Choroid plexus epithelial cell (primary cell): ENCODE measurements around the gene NCCRP1.

Experiments used
- DNase-seq: peaks from one replicate; pipeline ENCODE4 v3.0.0-alpha.2; 2010; ENCODE audit warnings: low read depth
- H3K4me3 ChIP-seq: 2 replicates; pipeline ENCODE4 v1.5.1; 2011; ENCODE audit warnings: low read depth, mild to moderate bottlenecking, control low read depth, low read length, moderate library complexity
- TF ChIP-seq, protein P1 (sequence below): conservative IDR thresholded peaks from 2 replicates; pipeline ENCODE4 v1.5.1; 2011; ENCODE audit warnings: low read depth, mild to moderate bottlenecking, control low read depth, inconsistent platforms, low read length, moderate library complexity

Gene NCCRP1

DNA sequence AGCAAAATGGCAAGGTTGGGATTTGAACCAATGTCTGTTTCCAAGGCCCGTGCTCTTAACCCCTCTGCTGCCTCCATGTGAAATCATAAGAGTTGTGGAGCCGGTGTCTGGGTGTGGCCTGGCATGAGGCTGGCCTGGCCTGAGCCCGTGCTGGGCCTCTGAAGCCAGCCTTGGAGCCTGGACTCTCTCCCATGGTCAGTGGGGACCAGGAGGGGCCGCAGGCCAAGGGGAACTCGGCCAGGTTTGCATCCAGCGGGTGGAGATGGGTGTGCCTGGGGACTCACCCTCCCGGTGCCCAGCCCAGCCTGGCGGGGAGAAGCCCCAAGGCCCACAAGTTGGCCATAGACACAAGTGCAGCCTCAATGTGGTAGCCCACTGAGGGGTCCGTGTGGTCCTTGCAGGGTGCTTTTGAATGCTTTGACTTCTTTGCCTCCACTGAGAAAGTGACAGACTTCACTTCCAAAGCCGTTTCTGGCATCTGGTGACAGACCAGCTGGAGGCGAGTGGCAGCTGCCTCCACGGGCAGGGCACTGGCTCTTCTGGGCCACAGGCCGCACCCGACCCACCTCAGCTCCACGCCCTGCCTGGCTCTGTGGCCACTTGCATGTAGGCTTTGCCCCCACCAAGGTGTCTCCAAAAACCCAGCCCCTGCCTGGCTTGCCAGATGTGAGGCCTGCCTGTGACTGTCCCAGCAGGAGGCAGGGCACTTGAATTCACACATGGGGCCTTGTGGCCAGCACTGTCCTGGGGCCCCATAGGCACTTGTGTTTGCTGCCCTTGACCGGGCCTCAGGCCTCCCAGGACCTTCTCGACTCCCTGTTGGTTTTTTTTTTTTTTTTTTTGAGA, 26.2 kb upstream of the NCCRP1 start:
- DNase-seq = peak; percentile 20
- H3K4me3 ChIP-seq = no peak overlapping the region
- TF ChIP-seq, protein P1, sequence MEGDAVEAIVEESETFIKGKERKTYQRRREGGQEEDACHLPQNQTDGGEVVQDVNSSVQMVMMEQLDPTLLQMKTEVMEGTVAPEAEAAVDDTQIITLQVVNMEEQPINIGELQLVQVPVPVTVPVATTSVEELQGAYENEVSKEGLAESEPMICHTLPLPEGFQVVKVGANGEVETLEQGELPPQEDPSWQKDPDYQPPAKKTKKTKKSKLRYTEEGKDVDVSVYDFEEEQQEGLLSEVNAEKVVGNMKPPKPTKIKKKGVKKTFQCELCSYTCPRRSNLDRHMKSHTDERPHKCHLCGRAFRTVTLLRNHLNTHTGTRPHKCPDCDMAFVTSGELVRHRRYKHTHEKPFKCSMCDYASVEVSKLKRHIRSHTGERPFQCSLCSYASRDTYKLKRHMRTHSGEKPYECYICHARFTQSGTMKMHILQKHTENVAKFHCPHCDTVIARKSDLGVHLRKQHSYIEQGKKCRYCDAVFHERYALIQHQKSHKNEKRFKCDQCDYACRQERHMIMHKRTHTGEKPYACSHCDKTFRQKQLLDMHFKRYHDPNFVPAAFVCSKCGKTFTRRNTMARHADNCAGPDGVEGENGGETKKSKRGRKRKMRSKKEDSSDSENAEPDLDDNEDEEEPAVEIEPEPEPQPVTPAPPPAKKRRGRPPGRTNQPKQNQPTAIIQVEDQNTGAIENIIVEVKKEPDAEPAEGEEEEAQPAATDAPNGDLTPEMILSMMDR = no peak

DNA sequence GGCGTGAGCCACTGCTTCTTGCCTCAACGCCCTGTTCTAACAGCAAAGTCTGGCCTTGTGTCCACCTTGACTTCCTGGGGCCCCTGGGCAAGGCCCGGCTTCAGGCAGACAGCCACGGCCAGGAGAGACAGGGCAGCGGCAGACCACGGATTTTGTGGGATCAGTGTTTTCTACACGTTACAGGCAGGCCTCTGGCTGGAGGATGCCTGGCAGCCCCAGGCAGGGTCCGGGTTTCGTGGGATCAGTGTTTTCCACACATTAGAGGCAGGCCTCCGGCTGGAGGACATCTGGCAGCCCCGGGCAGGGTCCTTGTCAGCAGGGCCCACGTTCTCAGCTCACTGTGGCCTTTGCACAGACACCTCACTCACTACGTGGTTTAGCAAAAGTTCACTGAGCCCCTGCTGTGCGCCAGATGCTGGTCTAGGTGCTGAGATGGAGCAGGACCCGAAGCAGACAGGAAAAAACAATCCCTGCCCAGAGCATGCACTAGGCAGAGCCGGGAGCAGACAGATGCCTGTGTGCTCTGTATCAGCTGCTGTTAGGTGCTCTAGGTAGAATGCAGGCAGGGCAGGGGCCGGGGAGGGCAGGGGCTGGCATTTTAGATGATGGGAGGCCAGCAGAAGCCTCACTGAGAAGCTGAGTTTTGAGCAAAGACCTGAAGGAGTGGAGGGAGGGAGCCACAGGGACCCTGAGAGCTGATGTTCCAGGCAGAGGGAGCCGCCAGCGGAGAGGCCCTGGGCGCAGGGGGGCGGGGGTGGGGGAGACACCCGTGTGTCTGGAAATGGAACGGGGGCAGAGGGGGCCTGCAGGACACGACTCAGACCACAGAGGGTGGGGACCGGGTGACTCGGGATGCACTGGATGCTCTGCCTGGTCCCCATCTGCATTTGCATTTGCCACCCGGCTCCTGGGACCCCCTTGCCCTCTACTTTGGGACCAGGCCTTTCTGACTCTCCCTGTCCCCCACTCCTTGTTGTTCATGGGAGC, 25.0 kb upstream of the NCCRP1 start:
- DNase-seq = peak; percentile 91
- TF ChIP-seq, protein P1 = no peak
- H3K4me3 ChIP-seq = no peak overlapping the region

DNA sequence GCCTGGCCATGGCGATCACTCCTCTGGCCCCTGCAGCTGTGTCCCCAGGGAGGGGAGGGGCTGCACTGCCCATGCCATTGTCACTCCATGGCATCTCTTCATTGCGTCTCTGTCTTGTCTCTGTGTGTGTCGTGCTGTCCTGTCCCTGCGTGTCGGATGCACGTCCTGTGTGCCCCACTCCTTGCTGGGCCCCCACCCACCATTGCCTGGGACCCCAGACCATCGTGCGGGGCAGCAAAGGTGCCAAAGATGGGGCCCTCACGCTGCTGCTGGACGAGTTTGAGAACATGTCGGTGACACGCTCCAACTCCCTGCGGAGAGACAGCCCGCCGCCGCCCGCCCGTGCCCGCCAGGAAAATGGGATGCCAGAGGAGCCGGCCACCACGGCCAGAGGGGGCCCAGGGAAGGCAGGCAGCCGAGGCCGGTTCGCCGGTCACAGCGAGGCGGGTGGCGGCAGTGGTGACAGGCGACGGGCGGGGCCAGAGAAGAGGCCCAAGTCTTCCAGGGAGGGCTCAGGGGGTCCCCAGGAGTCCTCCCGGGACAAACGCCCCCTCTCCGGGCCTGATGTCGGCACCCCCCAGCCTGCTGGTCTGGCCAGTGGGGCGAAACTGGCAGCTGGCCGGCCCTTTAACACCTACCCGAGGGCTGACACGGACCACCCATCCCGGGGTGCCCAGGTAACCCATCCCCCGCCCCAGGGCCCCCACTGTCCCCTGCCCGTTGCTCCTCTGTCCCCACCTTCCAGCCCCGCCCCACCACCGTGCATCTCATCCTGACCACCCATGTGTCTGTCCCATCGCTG, 23.9 kb upstream of the NCCRP1 start:
- H3K4me3 ChIP-seq = no peak overlapping the region
- TF ChIP-seq, protein P1 = no peak

DNA sequence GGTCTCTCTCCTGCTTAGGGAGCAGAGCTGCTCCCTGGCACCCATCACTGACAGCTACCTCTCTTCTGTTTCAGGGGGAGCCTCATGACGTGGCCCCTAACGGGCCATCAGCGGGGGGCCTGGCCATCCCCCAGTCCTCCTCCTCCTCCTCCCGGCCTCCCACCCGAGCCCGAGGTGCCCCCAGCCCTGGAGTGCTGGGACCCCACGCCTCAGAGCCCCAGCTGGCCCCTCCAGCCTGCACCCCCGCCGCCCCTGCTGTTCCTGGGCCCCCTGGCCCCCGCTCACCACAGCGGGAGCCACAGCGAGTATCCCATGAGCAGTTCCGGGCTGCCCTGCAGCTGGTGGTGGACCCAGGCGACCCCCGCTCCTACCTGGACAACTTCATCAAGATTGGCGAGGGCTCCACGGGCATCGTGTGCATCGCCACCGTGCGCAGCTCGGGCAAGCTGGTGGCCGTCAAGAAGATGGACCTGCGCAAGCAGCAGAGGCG, 23.2 kb upstream of the NCCRP1 start:
- TF ChIP-seq, protein P1 = no peak
- H3K4me3 ChIP-seq = no peak overlapping the region
- DNase-seq = no peak

More for the DNA sequence above, 23.9 kb upstream of the NCCRP1 start:
- no peak for DNase-seq

DNA sequence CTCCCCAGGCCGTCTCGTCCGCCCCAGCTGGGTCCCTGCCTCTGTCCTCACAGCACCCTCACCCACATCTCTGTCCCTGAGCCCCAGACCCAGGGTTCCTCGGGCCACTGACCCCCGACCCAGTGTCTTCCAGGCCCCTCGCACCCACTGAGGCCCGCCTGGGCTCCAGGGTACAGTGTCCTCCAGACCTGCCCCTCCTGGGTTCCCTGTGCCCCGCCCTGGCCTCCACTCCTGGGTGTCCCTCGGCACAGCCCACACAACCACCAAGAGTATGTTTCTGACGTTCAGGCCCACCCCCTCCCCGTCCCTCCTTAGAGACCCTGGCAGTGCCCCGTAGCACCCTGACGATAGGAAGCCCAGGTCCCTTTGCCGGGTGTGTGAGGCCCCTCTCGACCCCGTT, 22.6 kb upstream of the NCCRP1 start:
- no peak for DNase-seq
- TF ChIP-seq, protein P1 = no peak
- H3K4me3 ChIP-seq = no peak overlapping the region
